Mammary epithelial cell (primary cell): ENCODE measurements around the gene CXorf49.
"Not testable (repeated sequence)": the region's sequence is repeated elsewhere in the genome, so short reads cannot be mapped to it uniquely, and the experiment has no call there.

ENCODE experiments used
- EZH2 ChIP-seq: IDR thresholded peaks from 2 replicates; pipeline ENCODE4 v1.6.1; 2012; ENCODE audit warnings: low read length, inconsistent platforms, borderline replicate concordance
- TF ChIP-seq, protein P1 (sequence below), 2 donors: IDR thresholded peaks in 1 of 2; conservative IDR thresholded peaks in 1 of 2; 2 replicates each; pipeline ENCODE4 v1.5.1; 2011 to 2012; ENCODE audit warnings: inconsistent platforms in 2 of 2, low read length in 2 of 2, mild to moderate bottlenecking in 2 of 2, control low read depth in 1 of 2, low read depth in 1 of 2; ENCODE audit not compliant: insufficient read depth in 1 of 2; ENCODE audit errors: extremely low read depth in 1 of 2

DNA sequence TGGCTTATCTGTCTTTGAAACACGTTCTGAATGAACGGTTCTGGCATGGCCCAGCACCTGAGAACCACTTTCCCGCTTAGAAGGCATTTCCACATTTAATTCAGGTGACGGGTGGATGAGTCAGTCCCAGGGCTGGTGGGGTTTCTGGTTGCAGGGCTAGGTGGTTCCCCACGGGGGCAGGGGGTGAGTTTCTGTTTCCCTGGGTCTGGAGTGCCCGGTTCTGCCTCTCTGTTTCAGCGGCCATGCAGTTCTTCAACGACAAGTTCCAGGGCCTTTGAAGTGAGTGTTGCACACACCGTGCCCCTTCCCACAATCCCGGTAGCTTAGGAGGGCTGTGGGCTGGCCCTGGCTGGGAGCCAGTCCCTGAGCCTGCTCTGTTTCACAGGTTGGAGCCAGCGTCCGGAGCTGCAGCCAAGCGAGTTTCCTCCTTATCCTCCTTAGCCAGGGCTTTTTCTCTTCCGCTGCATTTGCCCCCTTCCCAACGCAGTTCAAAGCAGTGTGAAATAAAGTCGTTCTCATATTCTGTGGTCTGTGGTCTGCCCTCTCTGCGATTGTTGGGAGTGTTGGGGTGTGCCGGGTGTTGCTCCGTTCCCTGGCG, 2.3 kb upstream of the CXorf49 start:
- TF ChIP-seq, protein P1, sequence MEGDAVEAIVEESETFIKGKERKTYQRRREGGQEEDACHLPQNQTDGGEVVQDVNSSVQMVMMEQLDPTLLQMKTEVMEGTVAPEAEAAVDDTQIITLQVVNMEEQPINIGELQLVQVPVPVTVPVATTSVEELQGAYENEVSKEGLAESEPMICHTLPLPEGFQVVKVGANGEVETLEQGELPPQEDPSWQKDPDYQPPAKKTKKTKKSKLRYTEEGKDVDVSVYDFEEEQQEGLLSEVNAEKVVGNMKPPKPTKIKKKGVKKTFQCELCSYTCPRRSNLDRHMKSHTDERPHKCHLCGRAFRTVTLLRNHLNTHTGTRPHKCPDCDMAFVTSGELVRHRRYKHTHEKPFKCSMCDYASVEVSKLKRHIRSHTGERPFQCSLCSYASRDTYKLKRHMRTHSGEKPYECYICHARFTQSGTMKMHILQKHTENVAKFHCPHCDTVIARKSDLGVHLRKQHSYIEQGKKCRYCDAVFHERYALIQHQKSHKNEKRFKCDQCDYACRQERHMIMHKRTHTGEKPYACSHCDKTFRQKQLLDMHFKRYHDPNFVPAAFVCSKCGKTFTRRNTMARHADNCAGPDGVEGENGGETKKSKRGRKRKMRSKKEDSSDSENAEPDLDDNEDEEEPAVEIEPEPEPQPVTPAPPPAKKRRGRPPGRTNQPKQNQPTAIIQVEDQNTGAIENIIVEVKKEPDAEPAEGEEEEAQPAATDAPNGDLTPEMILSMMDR (conservative IDR thresholded peaks at IDR 0.05 in 1 of 2, IDR thresholded peaks at IDR 0.05 in 1 of 2; ENCODE audit: extremely low read depth in 1 of 2, insufficient read depth in 1 of 2, low read depth in 1 of 2, low read length in 2 of 2): not testable (repeated sequence)
- not testable (repeated sequence) for TF ChIP-seq EZH2
